Spleen (tissue), 7 donors: ENCODE measurements around the gene TAF8.

Experiments used
- CTCF ChIP-seq, 11 experiments: fragments of 200-600 bp in 7 of 11; fragments of 450-650 bp in 4 of 11; sonication (generic) in 4 of 11; IDR thresholded peaks in 8 of 11; conservative IDR thresholded peaks in 3 of 11; 1 replicate in 7 of 11; 2 replicates in 4 of 11; pipeline versions ENCODE4 v1.4.0 to v1.8.0; 2016 to 2021; ENCODE audit warnings: antibody characterized with exemption in 11 of 11, inconsistent platforms in 4 of 11, mild to moderate bottlenecking in 1 of 11
- POLR2A ChIP-seq, 3 donors: fragments of 450-650 bp; IDR thresholded peaks; one replicate each; pipeline ENCODE4 v1.5.1; 2017; ENCODE audit warnings: antibody characterized with exemption in 3 of 3, mild to moderate bottlenecking in 1 of 3
- POLR2AphosphoS5 ChIP-seq, 3 donors: sonication (generic); formaldehyde crosslinking; IDR thresholded peaks; one replicate each; pipeline ENCODE4 v1.5.1; 2017; ENCODE audit warnings: antibody characterized with exemption in 3 of 3
- donor health status: DM: no; HTN: no; CAD: no; lungs with moderate emphysema.
- donor health status: DM: no; HTN: no; CAD: no.
- donor health status: DM: no; HTN: no; CAD: no.

GRCh38 chr6:42025066-42025844 is 25.1 kb upstream of the TAF8 start:
- TF ChIP-seq POLR2AphosphoS5 (IDR thresholded peaks at IDR 0.05) = peak; percentile 88 to 91 (median 90)
- TF ChIP-seq CTCF (IDR thresholded peaks at IDR 0.05 in 8 of 11, conservative IDR thresholded peaks at IDR 0.05 in 3 of 11) = no peak
- TF ChIP-seq POLR2A (IDR thresholded peaks at IDR 0.05) = no peak
